Kidney tubule cell (primary cell): ENCODE data around the gene EGFR.
"Not testable (repeated sequence)": the region's sequence is repeated elsewhere in the genome, so short reads cannot be mapped to it uniquely, and the experiment has no call there.

Experiments used
- DNase-seq: peaks from one replicate; pipeline ENCODE4 v3.0.0-alpha.2; 2018; ENCODE audit warnings: low spot score

EGFR gene

GRCh38 chr7:55147736-55148135, 128.9 kb downstream of the EGFR start:
- DNase-seq, result no peak

GRCh38 chr7:55148571-55148970, 129.8 kb downstream of the EGFR start:
- DNase-seq, result no peak

- no peak for DNase-seq
Measured at GRCh38 chr7:55149001-55149400, 130.2 kb downstream of the EGFR start.

GRCh38 chr7:55150166-55150565, 131.3 kb downstream of the EGFR start:
- no peak for DNase-seq

- peak; percentile 44 for DNase-seq
Measured at GRCh38 chr7:55150709-55151451, 132.1 kb downstream of the EGFR start.

- no peak for DNase-seq
Measured at GRCh38 chr7:55152516-55152915, 133.7 kb downstream of the EGFR start.

GRCh38 chr7:55154096-55154495, 135.3 kb downstream of the EGFR start:
- no peak for DNase-seq

GRCh38 chr7:55155351-55156117, 136.7 kb downstream of the EGFR start:
- DNase-seq, result no peak

- no peak for DNase-seq
Measured at GRCh38 chr7:55156919-55157763, 138.3 kb downstream of the EGFR start.

- no peak for DNase-seq
Measured at GRCh38 chr7:55157764-55158105, 138.9 kb downstream of the EGFR start.

GRCh38 chr7:55158541-55159382, 139.9 kb downstream of the EGFR start:
- DNase-seq, result peak; percentile 42

GRCh38 chr7:55160539-55160938, 141.7 kb downstream of the EGFR start:
- peak; percentile 14 for DNase-seq

GRCh38 chr7:55161154-55161687, 142.4 kb downstream of the EGFR start:
- no peak for DNase-seq

GRCh38 chr7:55162476-55162875, 143.7 kb downstream of the EGFR start:
- no peak for DNase-seq

GRCh38 chr7:55163733-55164132, 144.9 kb downstream of the EGFR start:
- no peak for DNase-seq

- no peak for DNase-seq
Measured at GRCh38 chr7:55164527-55164926, 145.7 kb downstream of the EGFR start.

- no peak for DNase-seq
Measured at GRCh38 chr7:55165176-55165861, 146.5 kb downstream of the EGFR start.

GRCh38 chr7:55167296-55167695, 148.5 kb downstream of the EGFR start:
- DNase-seq, result not testable (repeated sequence)

- DNase-seq, result no peak
Measured at GRCh38 chr7:55170335-55171069, 151.7 kb downstream of the EGFR start.

- no peak for DNase-seq
Measured at GRCh38 chr7:55171157-55171556, 152.3 kb downstream of the EGFR start.
